Measurements from ENCODE around the gene TMEM119.

Gene TMEM119

DNA sequence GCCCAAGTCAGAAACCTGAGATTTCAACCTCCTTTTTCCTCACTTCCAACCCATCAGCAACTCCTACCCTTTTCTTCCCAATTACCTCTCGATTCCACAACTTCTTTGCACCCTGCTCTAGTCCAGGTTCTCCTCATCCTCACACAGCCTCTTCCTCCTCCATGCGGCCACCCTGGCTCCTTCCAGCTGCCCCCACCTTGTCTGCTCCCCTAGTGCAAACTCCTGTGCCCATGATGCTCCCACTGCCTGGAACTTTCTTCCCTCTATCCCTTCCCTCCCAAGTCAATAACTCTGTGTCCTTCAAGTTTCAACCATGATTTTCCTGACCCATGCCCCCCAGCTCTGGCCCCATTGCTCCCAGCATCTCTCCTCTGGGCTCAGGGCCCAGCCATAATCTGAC, 18.5 kb upstream of the TMEM119 start:
- TF ChIP-seq, protein P1, sequence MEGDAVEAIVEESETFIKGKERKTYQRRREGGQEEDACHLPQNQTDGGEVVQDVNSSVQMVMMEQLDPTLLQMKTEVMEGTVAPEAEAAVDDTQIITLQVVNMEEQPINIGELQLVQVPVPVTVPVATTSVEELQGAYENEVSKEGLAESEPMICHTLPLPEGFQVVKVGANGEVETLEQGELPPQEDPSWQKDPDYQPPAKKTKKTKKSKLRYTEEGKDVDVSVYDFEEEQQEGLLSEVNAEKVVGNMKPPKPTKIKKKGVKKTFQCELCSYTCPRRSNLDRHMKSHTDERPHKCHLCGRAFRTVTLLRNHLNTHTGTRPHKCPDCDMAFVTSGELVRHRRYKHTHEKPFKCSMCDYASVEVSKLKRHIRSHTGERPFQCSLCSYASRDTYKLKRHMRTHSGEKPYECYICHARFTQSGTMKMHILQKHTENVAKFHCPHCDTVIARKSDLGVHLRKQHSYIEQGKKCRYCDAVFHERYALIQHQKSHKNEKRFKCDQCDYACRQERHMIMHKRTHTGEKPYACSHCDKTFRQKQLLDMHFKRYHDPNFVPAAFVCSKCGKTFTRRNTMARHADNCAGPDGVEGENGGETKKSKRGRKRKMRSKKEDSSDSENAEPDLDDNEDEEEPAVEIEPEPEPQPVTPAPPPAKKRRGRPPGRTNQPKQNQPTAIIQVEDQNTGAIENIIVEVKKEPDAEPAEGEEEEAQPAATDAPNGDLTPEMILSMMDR (IDR thresholded peaks at IDR 0.05; ENCODE audit: extremely low read depth, insufficient read depth, missing control alignments): no peak
- in situ Hi-C loops (cut with MboI; ENCODE audit: low pct_unique_long_range_greater_than_20kb, low sequenced_read_pairs, unreplicated experiment): loop anchor here (5.0 kb wide), 1 partner anchor 49 kb away; no protein-coding TSS in a partner anchor
- no peak for DNase-seq (ENCODE audit: low spot score)

DNA sequence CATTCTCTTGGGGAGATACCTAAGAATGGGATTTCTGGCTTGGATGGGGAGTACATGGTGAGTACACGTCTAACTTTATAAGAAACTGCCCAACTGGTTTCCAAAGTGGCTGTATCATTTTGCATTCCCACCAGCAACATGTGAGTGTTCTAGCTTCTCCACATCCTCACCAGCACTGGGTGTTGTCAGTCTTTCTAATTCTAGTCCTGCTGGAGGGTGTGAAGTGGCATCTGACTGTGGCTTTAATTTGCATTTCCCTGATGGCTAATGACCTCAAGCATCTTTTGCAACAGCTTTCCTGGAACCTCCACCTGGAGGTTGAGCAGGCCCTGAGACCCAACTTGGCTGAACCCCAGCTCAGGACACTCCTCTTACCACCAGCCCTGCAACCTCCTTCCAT, 18.0 kb upstream of the TMEM119 start:
- in situ Hi-C loops (cut with MboI; ENCODE audit: low pct_unique_long_range_greater_than_20kb, low sequenced_read_pairs, unreplicated experiment): loop anchor here (5.0 kb wide), 1 partner anchor 49 kb away; no protein-coding TSS in a partner anchor
- no peak for DNase-seq (ENCODE audit: low spot score)
- TF ChIP-seq, protein P1 (IDR thresholded peaks at IDR 0.05; ENCODE audit: extremely low read depth, insufficient read depth, missing control alignments): no peak

DNA sequence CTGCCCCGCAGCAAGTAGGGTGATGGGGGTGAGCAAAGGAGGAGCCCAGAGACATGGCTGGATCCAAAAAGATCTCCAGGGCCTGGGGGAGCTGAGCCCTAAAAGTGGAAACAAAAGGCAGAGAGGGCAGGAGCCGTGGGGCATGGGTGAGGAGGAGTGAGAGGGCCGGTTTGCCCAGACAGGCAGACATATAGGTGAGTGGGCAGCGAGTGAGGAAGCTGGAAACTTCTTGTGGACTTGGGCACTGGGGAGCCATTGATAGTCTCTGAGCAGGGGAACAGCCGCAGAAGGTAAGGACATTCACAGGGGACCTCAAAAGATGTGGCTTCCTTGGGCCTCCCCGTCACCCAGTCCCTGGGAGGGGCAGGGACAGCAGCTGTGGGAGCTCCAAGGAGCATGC, 16.8 kb upstream of the TMEM119 start:
- TF ChIP-seq, protein P1 (IDR thresholded peaks at IDR 0.05; ENCODE audit: extremely low read depth, insufficient read depth, missing control alignments): no peak
- DNase-seq (ENCODE audit: low spot score): no peak
- in situ Hi-C loops (cut with MboI; ENCODE audit: low pct_unique_long_range_greater_than_20kb, low sequenced_read_pairs, unreplicated experiment): loop anchor here (5.0 kb wide), 1 partner anchor 47 kb away; no protein-coding TSS in a partner anchor

DNA sequence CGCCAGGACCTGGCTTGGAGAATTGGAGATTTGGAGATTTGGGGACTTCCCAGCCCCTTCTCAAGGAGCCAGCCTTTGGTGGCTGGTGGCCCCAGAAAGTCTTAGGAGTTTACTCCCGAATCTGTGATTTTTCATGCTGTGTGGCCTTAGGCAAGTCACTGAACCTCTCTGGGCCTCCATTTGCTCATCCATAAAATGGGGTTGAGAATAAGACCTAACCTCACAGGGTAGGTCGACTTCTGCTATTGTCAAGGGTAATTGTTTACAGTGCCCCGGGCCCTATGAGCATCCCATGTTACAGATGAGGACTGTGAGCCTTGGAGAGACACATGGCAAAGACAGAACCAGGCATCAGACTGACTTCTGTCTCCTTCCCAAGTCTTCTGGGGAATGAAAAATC, 16.2 kb upstream of the TMEM119 start:
- DNase-seq (ENCODE audit: low spot score): no peak
- TF ChIP-seq, protein P1 (IDR thresholded peaks at IDR 0.05; ENCODE audit: extremely low read depth, insufficient read depth, missing control alignments): no peak
- in situ Hi-C loops (cut with MboI; ENCODE audit: low pct_unique_long_range_greater_than_20kb, low sequenced_read_pairs, unreplicated experiment): no loop called here

DNA sequence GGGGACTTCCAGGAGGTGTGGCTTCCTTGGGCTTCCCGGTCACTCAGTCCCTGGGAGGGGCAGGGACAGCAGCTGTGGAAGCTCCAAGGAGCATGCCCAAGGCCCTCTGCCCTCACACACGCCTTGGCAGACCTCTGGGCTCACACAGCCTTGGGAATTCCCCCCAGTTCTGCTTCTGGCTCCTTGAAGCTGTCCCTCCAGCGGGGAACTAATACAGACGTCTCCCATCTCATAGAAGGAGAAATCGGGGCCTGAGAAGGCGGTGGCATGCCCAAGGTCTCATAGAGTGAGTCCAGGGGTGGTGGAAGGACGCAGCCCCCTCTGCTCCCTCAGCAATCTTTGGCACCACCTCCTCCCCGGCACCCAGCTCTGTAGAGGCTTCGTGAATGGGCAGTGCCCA, 15.7 kb upstream of the TMEM119 start:
- no peak for DNase-seq (ENCODE audit: low spot score)
- TF ChIP-seq, protein P1 (IDR thresholded peaks at IDR 0.05; ENCODE audit: extremely low read depth, insufficient read depth, missing control alignments): no peak
- in situ Hi-C loops (cut with MboI; ENCODE audit: low pct_unique_long_range_greater_than_20kb, low sequenced_read_pairs, unreplicated experiment): no loop called here

DNA sequence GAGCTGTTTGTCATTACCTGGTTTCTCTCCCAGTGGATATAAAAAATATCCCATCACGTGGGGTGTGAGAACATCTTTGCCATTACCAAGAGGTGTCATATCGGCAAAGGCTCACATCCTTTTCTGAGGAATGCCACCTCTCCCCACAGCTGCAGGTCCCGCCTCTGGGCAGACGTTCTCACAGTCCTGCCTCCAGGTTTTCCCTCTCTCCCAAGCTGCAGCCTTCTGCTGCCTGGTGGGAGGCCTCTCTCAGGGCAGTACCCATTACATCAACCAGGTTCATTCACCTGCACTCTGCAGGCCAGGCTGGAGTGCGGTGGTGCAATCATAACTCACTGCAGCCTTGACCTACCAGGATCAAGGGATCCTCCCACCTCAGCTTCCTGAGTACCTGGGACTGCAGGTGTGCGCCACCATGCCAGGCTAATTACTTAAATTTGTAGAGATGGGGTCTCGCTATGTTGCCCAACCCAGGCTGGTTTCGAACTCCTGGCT, 15.0 kb upstream of the TMEM119 start:
- no peak for DNase-seq (ENCODE audit: low spot score)
- in situ Hi-C loops (cut with MboI; ENCODE audit: low pct_unique_long_range_greater_than_20kb, low sequenced_read_pairs, unreplicated experiment): no loop called here
- TF ChIP-seq, protein P1 (IDR thresholded peaks at IDR 0.05; ENCODE audit: extremely low read depth, insufficient read depth, missing control alignments): no peak

Measured in GM13977 (cell line).